NT2/D1 (cell line): Measurements from ENCODE around the gene EMP1.

Experiments used
- YY1 ChIP-seq: IDR thresholded peaks from 2 replicates; pipeline ENCODE4 v1.6.1; 2011; ENCODE audit not compliant: insufficient read length, insufficient read depth
- ZNF274 ChIP-seq: IDR thresholded peaks from 2 replicates; pipeline ENCODE4 v1.6.1; 2011; ENCODE audit warnings: mild to moderate bottlenecking, low read depth, low read length

- TF ChIP-seq ZNF274 (no peak), YY1 (no peak)
These were observed 21.0 kb upstream of the EMP1 start for GRCh38 chr12:13175499-13175898.
